Hematopoietic multipotent progenitor cell treated with erythropoietin and hydrocortisone succinate and interleukin-3 and kit ligand, for 15 days (in vitro differentiated cells): Measurements from ENCODE around the gene FIS1.
A peak's percentile ranks its signal among the peaks of the same experiment; 100 is the strongest.
"Not testable (repeated sequence)": the region's sequence is repeated elsewhere in the genome, so short reads cannot be mapped to it uniquely, and the experiment has no call there.

Experiments
- DNase-seq: peaks from one replicate; pipeline ENCODE4 v3.0.0-alpha.2; 2015; ENCODE audit warnings: low spot score

FIS1 gene

GRCh38 chr7:101255796-101256195 lies 10.9 kb upstream of the FIS1 start:
- DNase-seq = no peak

DNA sequence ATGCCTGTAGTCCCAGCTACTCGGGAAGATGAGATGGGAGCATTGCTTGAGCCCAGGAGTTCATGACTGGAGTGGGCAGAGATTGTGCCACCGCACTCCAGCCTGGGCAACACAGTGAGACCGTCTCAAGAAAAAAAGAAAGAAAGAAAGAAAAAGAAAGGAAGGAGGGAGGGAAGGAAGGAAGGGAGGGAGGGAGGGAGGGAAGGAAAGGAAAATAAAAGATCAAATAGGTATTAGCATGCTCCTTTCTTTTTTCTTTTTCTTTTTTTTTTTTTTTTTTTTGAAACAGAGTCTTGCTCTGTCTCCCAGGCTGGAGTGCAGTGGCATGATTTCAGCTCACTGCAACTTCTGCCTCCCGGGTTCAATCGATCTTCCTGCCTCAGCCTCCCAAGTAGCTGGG lies 8.3 kb upstream of the FIS1 start:
- DNase-seq = not testable (repeated sequence)

DNA sequence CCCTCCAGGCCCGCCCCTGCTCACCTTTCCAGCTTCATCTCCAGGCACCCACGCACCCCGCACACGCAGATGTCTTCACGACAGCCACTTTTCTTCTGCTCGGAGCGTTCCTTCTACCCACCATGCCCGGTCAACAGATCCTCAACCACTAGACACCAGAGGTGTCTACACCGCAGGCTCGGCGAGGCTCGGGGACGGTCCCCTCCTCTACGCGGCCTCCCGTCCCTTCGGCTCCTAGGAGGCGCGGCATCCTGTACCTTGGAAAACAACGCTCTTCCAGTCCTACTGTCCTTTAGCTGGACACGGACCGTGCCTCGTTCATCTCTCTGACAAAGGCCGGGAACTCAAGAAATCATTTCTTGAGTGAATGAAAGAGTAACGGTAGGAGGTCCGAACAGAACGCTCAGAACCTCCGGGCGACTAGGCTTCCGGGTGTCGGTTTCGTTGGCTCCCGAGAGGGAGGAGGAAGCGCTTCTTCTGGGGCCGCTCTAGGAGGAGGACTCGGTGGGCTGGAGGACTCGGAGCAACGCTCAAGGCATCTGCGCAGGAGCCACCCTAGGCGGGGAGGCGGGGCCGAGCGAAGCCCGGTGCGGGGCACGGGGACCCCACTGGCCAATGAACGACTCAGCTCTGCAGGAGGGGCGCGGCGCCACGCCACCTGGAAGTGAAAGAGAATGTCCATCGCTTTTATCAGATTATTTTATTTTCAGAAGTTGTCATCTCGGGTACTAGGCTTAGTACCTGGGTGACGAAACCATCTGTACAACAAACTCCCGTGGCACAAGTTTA lies 7.2 kb upstream of the FIS1 start:
- peak; percentile 95 for DNase-seq

- no peak for DNase-seq
These were observed 5.4 kb upstream of the FIS1 start for GRCh38 chr7:101250324-101250723.

GRCh38 chr7:101248276-101248675 lies 3.4 kb upstream of the FIS1 start:
- no peak for DNase-seq

DNA sequence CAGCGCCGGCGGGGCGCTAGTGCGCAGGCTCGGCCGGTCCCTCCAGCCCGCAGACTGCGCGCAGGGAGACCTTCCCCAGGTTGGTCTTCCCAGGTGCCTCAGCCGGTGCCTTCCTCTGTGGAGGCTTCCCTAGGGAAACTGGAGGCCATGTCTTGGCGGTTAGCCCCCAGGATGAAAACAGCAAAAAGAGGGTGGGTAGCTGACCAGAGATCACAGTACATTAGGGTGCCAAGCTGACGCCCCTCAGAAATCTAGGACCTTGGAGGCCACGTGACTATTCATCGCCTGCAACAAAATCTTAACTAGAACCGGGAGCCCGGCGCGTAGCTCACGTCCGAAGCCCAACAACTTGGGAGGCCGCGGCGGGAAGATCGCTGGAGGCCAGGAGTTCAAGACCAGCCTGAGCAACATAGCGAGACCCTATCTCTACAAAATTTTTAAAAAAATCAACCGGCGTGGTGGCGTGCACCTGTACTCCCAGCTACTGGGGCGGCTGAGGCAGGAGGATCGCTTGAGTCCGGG lies 327 bp upstream of the FIS1 start:
- no peak for DNase-seq

DNA sequence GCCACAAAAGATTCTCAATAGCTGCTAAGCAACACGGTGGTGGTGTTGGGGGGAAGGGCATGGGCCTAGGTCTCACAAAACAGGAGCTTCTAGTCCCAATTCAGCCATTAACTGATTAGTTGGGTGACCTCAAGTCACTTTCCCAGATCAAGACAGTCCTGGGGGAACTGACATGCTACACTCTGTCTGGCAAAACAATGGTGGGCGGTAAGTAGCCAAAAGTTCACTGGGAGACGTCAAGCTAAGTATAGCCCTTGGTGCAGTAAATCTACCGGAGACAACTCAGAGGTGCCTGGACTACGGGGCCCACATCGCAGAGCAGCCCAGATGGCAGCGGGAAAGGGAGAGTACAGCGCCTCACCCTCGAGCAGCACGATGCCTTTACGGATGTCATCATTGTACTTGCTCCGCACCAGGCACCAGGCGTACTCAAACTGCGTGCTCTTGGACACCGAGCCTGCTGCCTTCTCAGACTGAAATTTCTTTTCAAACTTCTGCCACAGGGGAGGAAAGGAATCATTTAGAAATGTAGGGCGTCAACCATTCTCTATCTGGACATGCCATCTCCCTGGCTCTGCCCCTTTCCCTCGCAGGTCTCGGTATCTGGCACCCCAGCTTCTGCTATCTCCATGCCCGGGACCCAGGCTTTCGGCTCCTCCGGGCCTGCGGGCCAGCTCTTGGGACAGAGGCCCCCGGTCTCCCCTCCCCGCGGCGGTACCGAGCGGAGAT lies 1.1 kb downstream of the FIS1 start:
- peak; percentile 96 for DNase-seq

- DNase-seq = no peak
These were observed 3.2 kb downstream of the FIS1 start for GRCh38 chr7:101241443-101242349.

- DNase-seq = peak; percentile 86
These were observed 3.9 kb downstream of the FIS1 start for GRCh38 chr7:101241015-101241363.

DNA sequence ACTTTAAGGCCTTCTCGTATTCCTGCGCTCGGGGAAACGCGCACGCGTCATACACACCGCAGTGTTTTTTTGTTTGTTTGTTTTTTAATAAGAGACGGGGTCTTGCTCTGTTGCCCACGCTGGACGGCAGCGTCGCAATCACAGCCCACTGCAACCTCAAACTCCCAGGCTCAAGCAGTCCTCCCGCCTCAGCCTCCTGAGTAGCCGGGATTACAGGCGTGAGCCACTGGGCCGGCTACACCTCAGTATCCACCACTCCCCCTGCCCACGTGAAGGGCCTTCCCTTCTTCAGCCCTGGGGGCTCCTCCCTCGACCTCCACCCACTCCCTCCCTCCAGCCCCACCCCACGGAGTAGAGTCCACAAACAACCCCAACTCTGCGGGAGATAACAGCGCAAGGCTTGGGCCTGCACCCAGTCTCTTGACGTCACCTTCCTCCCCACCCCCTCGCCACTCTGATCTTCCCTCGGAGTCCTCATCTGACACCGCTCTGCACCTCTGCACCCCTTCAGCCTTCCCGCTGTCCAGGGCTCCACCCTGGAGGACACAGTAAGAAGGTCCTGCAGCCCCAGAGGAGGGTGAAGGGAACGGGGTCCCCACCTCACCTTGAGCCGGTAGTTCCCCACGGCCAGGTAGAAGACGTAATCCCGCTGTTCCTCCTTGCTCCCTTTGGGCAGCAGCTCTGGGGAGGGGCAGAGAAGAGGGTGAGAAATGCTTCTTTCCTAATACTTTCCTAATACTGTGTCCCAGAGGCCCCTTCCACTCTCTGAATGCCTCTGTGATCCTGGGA lies 4.5 kb downstream of the FIS1 start:
- DNase-seq = peak; percentile 93

GRCh38 chr7:101239951-101240220 lies 5.0 kb downstream of the FIS1 start:
- DNase-seq = no peak

GRCh38 chr7:101239191-101239950 lies 5.5 kb downstream of the FIS1 start:
- no peak for DNase-seq

- no peak for DNase-seq
These were observed 6.4 kb downstream of the FIS1 start for GRCh38 chr7:101238226-101239182.

DNA sequence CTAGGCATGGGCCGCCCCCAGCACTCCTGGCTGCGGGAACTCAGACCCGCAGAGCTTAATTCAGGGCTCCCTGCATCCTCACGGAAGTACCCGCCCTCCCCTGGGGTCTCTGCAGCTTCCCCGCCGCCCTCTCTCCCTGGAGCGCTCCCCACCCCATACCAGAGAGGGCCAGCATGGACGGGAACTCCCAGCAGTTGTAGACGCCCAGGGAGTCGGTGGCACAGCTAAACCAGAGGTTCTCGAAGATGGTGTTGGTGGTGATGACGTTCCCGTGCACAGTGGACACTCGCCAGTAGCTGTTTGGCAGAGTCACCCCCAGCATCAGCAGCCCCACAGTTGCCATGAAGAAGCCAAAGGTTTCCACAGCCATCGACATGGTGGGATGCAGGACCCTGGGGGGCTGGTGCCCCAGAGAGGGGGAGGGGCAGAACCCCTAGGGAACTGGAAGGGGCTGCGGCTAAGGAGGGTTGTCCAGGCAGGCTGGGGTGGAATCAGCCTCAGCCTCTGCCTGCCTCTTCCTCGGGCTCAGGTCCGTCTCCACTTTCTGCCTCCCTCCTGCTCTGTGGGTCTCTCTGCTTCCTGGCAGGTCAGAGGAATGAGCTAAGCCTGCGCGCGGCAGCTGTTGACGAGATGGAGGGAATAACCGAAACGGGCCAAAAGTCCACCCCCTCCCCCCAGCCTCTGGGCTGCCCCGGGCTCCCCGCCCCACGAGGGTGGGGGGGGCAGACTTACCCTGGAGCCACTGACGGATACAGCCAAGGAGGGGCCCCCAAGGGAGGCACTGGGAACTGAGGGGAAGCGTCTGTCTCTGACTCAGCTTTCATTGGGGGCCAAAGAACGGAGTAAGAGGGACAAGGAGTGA lies 7.4 kb downstream of the FIS1 start, which contains the start of gene CLDN15:
Gene CLDN15 (minus strand): TSS at position 597 of the 862 bp plus-strand sequence. CDS start 221 bp downstream, at position 376.
- no peak for DNase-seq

GRCh38 chr7:101236292-101236835 lies 8.5 kb downstream of the FIS1 start:
- DNase-seq = no peak

- DNase-seq = no peak
These were observed 9.4 kb downstream of the FIS1 start for GRCh38 chr7:101235522-101235921.

- DNase-seq = peak; percentile 58
These were observed 9.8 kb downstream of the FIS1 start for GRCh38 chr7:101235050-101235449.

GRCh38 chr7:101234636-101235035 lies 10.2 kb downstream of the FIS1 start:
- DNase-seq = no peak
